ENCODE results near the gene CYB5RL. TPM values are rescaled to one million over a fixed set of nuclear protein-coding genes. Genes with fewer than 3 reads are reported as not detected.

Gene CYB5RL
- total and polyA plus RNA-seq, 8 donors, result 1.2 to 10.7 (median 2.9) TPM

DNA sequence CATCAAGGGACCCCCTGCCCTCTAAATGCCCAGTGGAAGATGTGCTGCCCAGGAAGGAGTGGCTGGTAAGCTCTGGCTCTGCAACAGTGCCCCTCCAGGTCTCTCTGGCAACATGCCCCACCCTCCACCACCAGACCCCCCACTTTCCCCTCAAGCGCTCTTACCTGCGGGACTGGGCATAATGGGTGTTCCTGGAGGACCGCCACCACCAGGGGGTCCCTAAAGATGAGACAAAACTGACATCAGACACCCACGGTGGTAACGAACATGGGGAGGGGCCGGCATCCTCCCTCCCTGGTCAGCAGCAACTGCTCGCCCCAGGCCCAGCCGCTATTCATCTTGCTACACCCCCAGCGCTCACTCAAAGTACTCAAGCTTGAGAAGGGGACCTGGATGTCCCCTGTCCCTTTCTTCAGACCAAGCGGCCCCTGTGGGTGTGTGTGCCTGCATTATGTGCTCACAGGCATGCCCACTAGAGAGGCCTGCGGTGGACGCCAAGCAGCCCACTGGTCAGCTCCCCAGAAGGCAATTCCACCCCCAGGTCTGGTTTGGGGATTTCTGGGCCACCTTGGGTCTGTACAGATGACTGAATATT, 41.0 kb upstream of the CYB5RL start:
- Histone ChIP-seq H3K4me1 (peaks cover 0 to 20% (median 6%) of the 10 kb centered on the region in 4 donors), H3K9me3 (no peaks in the 10 kb centered on the region), H3K4me3 (no peak overlapping the region), H3K27me3 (no peaks in the 10 kb centered on the region), H3K36me3 (peaks cover 67 to 98% (median 92%) of the 10 kb centered on the region in 4 donors), H3K27ac (peak overlapping the region in 1 of 5 donors; percentile 0)
- DNase-seq, result no peak
- intact Hi-C loops (cut with DNase I; ENCODE audit: low total_unique reads), result no loop called here
- WGBS, 5 donors, result 94 to 97% (median 96%) methylated on average over 10 to 12 of the region's 12 CpGs
- TF ChIP-seq POLR2A (IDR thresholded peaks at IDR 0.05) (no peak), POLR2AphosphoS5 (IDR thresholded peaks at IDR 0.05) (no peak), EP300 (IDR thresholded peaks at IDR 0.05) (no peak), CTCF (IDR thresholded peaks at IDR 0.05) (no peak)

- no peak for TF ChIP-seq POLR2AphosphoS5 (IDR thresholded peaks at IDR 0.05)
- TF ChIP-seq POLR2A (IDR thresholded peaks at IDR 0.05), result no peak
- no peak for TF ChIP-seq EP300 (IDR thresholded peaks at IDR 0.05)
- TF ChIP-seq CTCF (IDR thresholded peaks at IDR 0.05), result no peak
- WGBS, 5 donors, result 78 to 89% (median 81%) methylated on average over 6 to 10 of the region's 10 CpGs
- H3K27me3 ChIP-seq, result no peaks in the 10 kb centered on the region
- intact Hi-C loops (cut with DNase I; ENCODE audit: low total_unique reads), result no loop called here
- no peak overlapping the region for H3K4me3 ChIP-seq
- H3K4me1 ChIP-seq, result peaks cover 0 to 13% (median 0%) of the 10 kb centered on the region in 4 donors
- peaks cover 66 to 94% (median 92%) of the 10 kb centered on the region in 4 donors for H3K36me3 ChIP-seq
- no peaks in the 10 kb centered on the region for H3K9me3 ChIP-seq
- DNase-seq, result no peak
- no peak overlapping the region for H3K27ac ChIP-seq
Measured at GRCh38 chr1:54239631-54240031, 39.8 kb upstream of the CYB5RL start.

DNA sequence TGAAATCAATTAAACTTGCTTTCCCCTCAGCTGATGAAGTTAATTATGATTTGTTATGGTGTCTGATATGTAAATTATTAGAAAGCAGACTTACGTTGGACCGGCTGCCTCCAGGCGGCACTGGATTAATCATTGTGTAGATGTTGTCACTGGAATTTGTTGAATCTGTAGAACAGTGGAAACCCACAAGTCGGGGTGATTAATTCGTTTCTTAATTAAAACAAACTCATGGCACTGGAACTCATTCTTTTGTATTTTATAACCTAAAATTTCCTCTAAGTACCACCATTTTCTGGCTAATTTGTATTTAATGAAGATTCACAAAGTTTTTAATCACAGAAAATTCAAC, 39.2 kb upstream of the CYB5RL start:
- H3K27me3 ChIP-seq, result no peaks in the 10 kb centered on the region
- intact Hi-C loops (cut with DNase I; ENCODE audit: low total_unique reads), result no loop called here
- H3K4me3 ChIP-seq, result no peak overlapping the region
- 79 to 90% (median 85%) methylated on average over 5 of the region's 5 CpGs for WGBS, 5 donors
- DNase-seq, result no peak
- H3K4me1 ChIP-seq, result peaks cover 0 to 13% (median 0%) of the 10 kb centered on the region in 4 donors
- TF ChIP-seq EP300 (IDR thresholded peaks at IDR 0.05), result no peak
- no peak for TF ChIP-seq POLR2AphosphoS5 (IDR thresholded peaks at IDR 0.05)
- no peak for TF ChIP-seq CTCF (IDR thresholded peaks at IDR 0.05)
- no peak for TF ChIP-seq POLR2A (IDR thresholded peaks at IDR 0.05)
- peaks cover 63 to 94% (median 87%) of the 10 kb centered on the region in 4 donors for H3K36me3 ChIP-seq
- H3K27ac ChIP-seq, result no peak overlapping the region
- no peaks in the 10 kb centered on the region for H3K9me3 ChIP-seq

- H3K4me1 ChIP-seq, result peaks cover 0 to 13% (median 0%) of the 10 kb centered on the region in 4 donors
- TF ChIP-seq POLR2A (IDR thresholded peaks at IDR 0.05), result no peak
- no peak for TF ChIP-seq POLR2AphosphoS5 (IDR thresholded peaks at IDR 0.05)
- no peak for TF ChIP-seq EP300 (IDR thresholded peaks at IDR 0.05)
- no peak for TF ChIP-seq CTCF (IDR thresholded peaks at IDR 0.05)
Measured at GRCh38 chr1:54238353-54239034, 38.7 kb upstream of the CYB5RL start.

More at GRCh38 chr1:54238353-54239034, 38.7 kb upstream of the CYB5RL start:
- Histone ChIP-seq H3K4me3 (no peak overlapping the region), H3K9me3 (no peaks in the 10 kb centered on the region), H3K27ac (no peak overlapping the region), H3K27me3 (no peaks in the 10 kb centered on the region), H3K36me3 (peaks cover 58 to 89% (median 82%) of the 10 kb centered on the region in 4 donors)
- intact Hi-C loops (cut with DNase I; ENCODE audit: low total_unique reads), result no loop called here
- 79 to 85% (median 82%) methylated on average over 11 to 12 of the region's 12 CpGs for WGBS, 5 donors
- no peak for DNase-seq

Data from stomach (tissue), 9 donors.